Testis (tissue), 3 donors: Measurements from ENCODE around the gene ADGRD1. TPM values are rescaled to one million over a fixed set of nuclear protein-coding genes. Genes with fewer than 3 reads are reported as not detected.

Source experiments
- DNase-seq: peaks from one replicate; pipeline ENCODE4 v3.0.0-alpha.2; 2019
- H3K27ac ChIP-seq, 2 donors: fragments of 200-600 bp; sonication (generic); one replicate each; pipeline ENCODE4 v1.5.1; 2019
- H3K27me3 ChIP-seq: fragments of 200-600 bp; sonication (generic); one replicate; pipeline ENCODE4 v1.5.1; 2019
- H3K36me3 ChIP-seq: fragments of 200-600 bp; sonication (generic); one replicate; pipeline ENCODE4 v1.5.1; 2017; ENCODE audit warnings: low read depth; ENCODE audit errors: missing control alignments
- H3K4me1 ChIP-seq: fragments of 200-600 bp; sonication (generic); one replicate; pipeline ENCODE4 v1.5.1; 2019
- H3K4me3 ChIP-seq, 2 donors: fragments of 200-600 bp; sonication (generic); one replicate each; pipeline ENCODE4 v1.5.1; 2017 to 2019
- H3K9me3 ChIP-seq: fragments of 200-600 bp; sonication (generic); one replicate; pipeline ENCODE4 v1.5.1; 2017
- CTCF ChIP-seq, 3 experiments: fragments of 450-650 bp in 2 of 3; fragments of 200-600 bp in 1 of 3; sonication (generic) in 1 of 3; IDR thresholded peaks; one replicate each; pipeline ENCODE4 v1.5.1; 2016 to 2019; ENCODE audit warnings: antibody characterized with exemption in 3 of 3, mild to moderate bottlenecking in 2 of 3, moderate library complexity in 1 of 3
- POLR2A ChIP-seq: fragments of 450-650 bp; IDR thresholded peaks from one replicate; pipeline ENCODE4 v1.6.1; 2017; ENCODE audit warnings: antibody characterized with exemption, mild to moderate bottlenecking, moderate library complexity
- WGBS, 2 donors: methylation state at CpG; one replicate each; pipeline ENCODE4 v1.1.5; 2018; 5-methylcytosine and 5-hydroxymethylcytosine counted together
- intact Hi-C: fragments of 100-400 bp; cut with DNase I; formaldehyde crosslinking; loops from one replicate; pipeline ENCODE4 v1.15.1; 2023; ENCODE audit warnings: low total_unique reads
- polyA plus RNA-seq: library from polyadenylated mRNA; stranded (reverse); fragments of 350-450 nt; fragmentation: Illumina TruSeq; extraction: RNeasy Lipid Tissue Mini Kit (QIAGEN cat#74804); gene quantifications from one replicate; pipeline ENCODE4 v1.2.3, GENCODE V29; 2014; ENCODE audit warnings: low read depth, low replicate concordance; ENCODE audit not compliant: insufficient read depth
- total RNA-seq, 2 donors: library from RNA; depleted of rRNA; stranded (reverse); fragments of >200 nt; gene quantifications; one replicate each; pipeline ENCODE4 v1.2.3, GENCODE V29; 2016

Gene ADGRD1
- total and polyA plus RNA-seq, 3 donors from 2014 or later: 27.2 to 43.2 (median 42.8) TPM

GRCh38 chr12:130949806-130950205 is 3.9 kb upstream of the ADGRD1 start:
- intact Hi-C loops: no loop called here
- TF ChIP-seq CTCF (IDR thresholded peaks at IDR 0.05) (no peak), POLR2A (no peak)

GRCh38 chr12:130951636-130952035 is 2.1 kb upstream of the ADGRD1 start:
- 74 to 85% methylated on average over 11 to 13 of the region's 13 CpGs for WGBS, 2 donors
- no peak overlapping the region for H3K4me3 ChIP-seq
- DNase-seq: no peak
- H3K36me3 ChIP-seq: no peaks in the 10 kb centered on the region
- no peaks in the 10 kb centered on the region for H3K27me3 ChIP-seq
- H3K9me3 ChIP-seq: no peaks in the 10 kb centered on the region
- intact Hi-C loops: no loop called here
- no peak overlapping the region for H3K27ac ChIP-seq
- TF ChIP-seq POLR2A (no peak), CTCF (IDR thresholded peaks at IDR 0.05) (no peak)
- peaks cover 21% of the 10 kb centered on the region for H3K4me1 ChIP-seq

More at GRCh38 chr12:130949806-130950205, 3.9 kb upstream of the ADGRD1 start:
- no peaks in the 10 kb centered on the region for H3K27me3 ChIP-seq
- WGBS, 2 donors: 87 to 91% methylated on average over 11 of the region's 11 CpGs
- no peaks in the 10 kb centered on the region for H3K36me3 ChIP-seq
- no peak for DNase-seq
- H3K4me3 ChIP-seq: no peak overlapping the region
- no peaks in the 10 kb centered on the region for H3K9me3 ChIP-seq
- peaks cover 25% of the 10 kb centered on the region for H3K4me1 ChIP-seq
- no peak overlapping the region for H3K27ac ChIP-seq

DNA sequence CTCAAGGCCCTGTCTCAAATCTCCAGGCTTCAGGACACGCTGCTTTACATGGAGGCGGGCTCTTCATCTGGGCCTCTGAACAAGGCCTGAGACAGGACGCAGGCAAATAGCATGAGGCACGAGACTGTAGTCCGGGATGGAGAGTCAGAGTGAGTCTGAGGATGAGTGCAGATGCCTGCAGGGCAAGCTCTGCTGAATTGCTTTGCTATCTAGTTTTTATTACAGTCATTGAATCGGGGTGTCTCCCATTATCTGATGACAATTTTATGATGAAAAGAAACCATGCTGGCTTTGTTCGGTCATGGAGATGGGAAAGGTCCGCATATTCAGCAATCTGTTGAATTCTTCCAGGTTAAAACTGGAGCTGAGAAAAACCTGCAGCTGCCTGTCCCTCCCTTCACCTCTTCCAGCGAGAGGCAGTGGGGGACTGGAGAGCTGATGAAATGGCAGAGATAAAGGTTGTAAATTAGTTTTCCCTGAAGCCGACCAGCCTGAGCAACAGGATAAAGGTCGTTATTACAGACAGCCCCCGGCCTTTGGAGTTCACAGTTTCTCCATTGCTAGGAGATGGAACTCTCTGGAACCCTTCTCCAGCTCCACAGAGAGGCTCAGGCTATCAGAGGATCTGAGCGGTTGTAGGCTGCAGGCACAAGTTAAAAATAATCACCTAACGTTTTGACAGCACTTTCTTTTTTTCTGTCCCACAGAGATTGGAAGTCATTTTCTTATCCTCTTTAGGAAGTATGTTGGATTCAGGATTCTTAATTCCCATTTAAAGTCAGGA is 1.3 kb upstream of the ADGRD1 start:
- 75 to 77% methylated on average over 14 of the region's 14 CpGs for WGBS, 2 donors
- DNase-seq: no peak
- Histone ChIP-seq H3K9me3 (no peaks in the 10 kb centered on the region), H3K27me3 (no peaks in the 10 kb centered on the region), H3K36me3 (no peaks in the 10 kb centered on the region), H3K4me3 (no peak overlapping the region), H3K27ac (no peak overlapping the region), H3K4me1 (peaks cover 14% of the 10 kb centered on the region)
- no peak for TF ChIP-seq POLR2A
- TF ChIP-seq CTCF (IDR thresholded peaks at IDR 0.05): no peak
- intact Hi-C loops: no loop called here

- Histone ChIP-seq H3K27me3 (no peaks in the 10 kb centered on the region), H3K36me3 (no peaks in the 10 kb centered on the region), H3K4me3 (peak overlapping the region; percentile 20 to 32), H3K4me1 (peaks cover 11% of the 10 kb centered on the region), H3K27ac (peak overlapping the region in 1 of 2 donors; percentile 54), H3K9me3 (no peaks in the 10 kb centered on the region)
- no peak for DNase-seq
- 46 to 60% methylated on average over 8 to 9 of the region's 9 CpGs for WGBS, 2 donors
- TF ChIP-seq CTCF (IDR thresholded peaks at IDR 0.05) (no peak), POLR2A (no peak)
- intact Hi-C loops: no loop called here
Observed at GRCh38 chr12:130954544-130954831, 781 bp downstream of the ADGRD1 start.
